HG03571 (cell line): ENCODE data around the gene THBS2.
"Not testable (repeated sequence)": the region's sequence is repeated elsewhere in the genome, so short reads cannot be mapped to it uniquely, and the experiment has no call there.

Source experiments
- ATAC-seq: cut with Tn5 transposase; IDR thresholded peaks from one replicate; pipeline ENCODE4 v1.9.1; 2021; ENCODE audit not compliant: unreplicated experiment

THBS2 gene

DNA sequence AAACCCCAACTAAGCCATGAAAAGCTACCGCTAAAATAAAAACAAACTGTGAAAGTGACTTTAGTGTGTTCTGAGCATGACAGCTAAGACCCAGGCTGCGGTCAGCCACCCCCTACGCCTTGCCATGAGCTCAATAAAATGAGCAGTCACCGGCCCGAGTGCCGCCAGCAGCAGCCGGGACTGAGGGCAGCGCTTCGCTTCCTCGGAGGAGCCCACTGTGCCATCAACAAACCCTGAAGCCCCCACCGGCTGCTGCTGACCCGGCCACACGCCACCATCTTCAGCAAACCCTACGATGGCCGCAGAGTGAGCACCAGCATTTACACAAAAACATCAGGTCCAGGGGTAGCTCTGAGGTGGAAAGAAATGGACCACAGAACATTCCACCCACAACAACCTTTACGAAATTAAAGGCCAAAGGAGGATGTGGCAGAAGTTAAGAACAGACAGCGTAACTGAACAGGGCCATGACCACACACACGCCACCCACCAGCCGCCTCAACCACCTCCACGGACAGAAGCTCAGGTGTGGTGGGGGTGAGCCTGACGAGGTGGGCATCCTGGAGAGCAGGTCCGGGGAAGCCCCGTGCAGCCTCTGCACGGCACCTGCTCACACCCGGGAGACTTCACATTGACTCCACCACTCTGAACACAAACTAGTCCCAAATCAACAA, 67.0 kb downstream of the THBS2 start:
- no peak for ATAC-seq

DNA sequence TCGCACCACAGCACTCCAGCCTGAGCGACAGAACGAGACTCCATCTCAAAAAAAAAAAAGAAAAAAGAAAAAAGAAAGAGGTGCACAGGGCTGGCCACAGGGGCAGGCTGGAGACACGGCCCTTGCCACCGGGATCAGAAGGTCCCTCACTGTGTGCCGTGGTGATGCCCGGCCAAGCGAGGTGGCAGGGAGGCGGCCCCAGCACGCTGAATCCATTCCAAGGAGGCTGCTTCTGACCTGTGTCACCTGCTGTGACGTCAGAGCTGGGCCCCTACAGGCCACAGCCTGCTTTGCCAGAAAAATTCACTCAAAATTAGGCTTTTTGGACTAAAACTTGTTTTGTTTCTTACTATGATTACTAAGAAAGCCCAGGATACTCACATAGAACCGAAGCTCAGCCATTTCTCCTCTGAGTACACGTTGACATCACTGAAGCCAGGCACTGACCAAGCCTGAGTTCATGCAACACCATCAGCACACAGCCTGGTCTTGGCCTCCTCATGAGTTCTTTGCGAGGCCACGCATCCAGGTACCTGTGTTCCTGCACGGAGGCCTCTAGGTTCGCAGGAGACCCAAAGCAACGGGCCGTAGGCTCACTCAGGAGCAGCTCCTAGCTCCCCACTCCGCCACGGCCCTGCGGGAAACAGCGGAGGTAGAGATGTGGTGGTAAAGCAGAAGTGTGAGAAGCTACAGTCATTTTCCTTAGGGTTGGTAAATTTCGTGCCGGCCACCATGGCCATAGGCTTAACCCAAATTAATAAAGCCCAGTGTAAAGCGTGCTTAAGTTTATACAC, 67.8 kb downstream of the THBS2 start:
- ATAC-seq: no peak

DNA sequence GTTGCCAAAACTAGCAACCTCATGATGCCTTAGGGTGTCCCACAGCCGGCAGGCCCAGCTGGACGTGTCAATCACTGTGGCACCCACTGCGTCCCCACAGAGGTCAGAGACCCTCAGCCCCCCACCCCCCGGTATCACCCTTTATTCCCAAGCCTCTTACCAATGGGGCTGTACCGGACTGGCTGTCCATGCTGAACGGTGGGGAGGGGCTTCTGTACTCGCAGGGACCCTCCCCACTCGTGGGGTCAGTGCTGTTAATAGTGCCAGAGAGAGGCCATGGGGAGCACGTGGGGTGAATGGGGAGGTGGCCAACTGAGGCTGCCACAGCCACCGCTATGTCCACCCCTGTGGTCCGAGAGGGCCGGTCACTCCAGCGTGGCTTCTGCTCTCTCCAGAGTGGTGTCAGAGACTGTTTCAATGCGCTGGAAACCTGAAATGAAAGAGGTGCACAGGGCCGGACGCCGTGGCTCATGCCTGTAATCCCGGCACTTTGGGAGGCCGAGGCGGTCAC, 68.6 kb downstream of the THBS2 start:
- ATAC-seq: no peak

DNA sequence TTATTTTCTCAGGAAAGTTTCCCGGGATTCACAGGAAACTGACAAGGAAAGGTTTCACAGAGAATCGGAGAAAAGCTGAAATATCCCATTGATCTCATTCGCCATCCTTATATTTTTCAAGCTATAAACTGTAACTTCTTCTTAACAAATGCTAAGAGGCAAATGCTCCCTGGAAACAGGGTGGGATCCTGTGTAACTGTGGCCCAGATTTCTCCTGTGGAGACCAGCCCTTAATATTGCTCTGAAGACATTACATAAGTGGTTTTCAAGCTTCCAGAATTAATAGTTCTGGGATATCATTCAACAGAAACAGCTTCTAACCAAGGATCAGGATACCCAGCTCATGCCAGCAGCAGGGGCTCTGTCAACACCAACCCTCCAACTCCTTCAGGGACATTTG, 69.2 kb downstream of the THBS2 start:
- no peak for ATAC-seq

DNA sequence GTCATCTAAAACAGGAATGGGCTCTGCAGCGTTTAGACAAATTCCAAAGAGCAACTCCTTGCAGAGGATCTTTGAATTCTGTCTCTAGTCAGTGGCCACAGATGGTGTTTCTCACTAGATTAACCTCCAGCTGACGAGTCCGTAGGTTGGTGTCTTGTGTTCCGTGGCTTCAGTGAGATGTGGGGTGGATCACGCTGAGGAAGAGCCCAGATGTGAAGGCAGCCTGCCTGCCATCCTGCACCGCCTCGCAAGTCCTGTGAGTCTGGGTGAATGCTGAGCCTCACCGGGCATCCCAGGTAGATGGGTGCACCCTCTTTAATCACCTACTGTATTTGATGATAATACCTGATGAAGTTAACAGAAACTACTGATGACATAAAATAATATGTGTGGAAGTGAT, 70.4 kb downstream of the THBS2 start:
- no peak for ATAC-seq

DNA sequence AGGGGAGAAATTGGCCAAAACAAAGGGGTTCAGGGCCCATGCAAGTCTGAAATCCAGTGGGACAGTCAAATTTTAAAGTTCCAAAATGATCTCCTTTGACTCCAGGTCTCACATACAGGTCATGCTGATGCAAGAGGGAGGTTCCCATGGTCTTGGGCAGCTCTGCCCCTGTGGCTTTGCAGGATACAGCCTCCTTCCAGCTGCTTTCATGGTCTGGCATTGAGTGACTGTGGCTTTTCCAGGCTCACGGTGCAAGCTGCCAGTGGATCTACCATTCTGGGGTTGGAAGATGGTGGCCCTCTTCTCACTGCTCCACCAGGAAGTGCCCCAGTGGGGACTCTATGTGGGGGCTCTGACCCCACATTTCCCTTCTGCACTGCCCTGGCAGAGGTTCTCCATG, 73.8 kb downstream of the THBS2 start:
- ATAC-seq: not testable (repeated sequence)

DNA sequence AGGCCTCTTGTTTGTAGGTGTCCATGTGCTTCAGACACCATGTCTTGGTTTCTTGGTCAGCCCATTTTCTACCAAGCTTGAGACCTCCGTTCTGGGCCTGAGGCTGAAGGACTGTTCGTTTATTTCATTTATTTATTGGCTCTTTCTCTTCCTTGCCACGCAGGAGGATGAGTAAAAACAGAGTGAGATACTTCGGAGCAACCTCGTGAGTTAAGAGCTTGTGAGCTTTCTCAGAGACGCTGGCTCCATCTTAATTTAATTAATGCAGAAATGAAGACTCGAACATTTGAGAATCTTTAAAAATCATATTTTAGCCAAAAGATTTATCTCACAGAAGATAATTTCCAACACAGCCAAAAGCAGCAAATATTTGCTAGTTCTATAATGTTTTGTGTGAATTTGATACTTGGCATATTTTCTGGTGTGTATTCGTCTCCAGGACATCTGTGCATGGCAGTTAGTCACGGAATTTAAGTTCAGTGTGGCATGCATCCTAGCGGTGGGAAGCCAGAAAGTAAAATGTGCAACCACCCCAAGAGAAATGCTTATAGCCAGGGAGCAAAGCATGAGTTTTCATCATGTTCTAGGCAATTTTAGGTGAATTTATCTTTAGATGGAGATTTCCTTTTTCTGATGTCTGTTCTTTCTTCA, 76.0 kb downstream of the THBS2 start:
- no peak for ATAC-seq

DNA sequence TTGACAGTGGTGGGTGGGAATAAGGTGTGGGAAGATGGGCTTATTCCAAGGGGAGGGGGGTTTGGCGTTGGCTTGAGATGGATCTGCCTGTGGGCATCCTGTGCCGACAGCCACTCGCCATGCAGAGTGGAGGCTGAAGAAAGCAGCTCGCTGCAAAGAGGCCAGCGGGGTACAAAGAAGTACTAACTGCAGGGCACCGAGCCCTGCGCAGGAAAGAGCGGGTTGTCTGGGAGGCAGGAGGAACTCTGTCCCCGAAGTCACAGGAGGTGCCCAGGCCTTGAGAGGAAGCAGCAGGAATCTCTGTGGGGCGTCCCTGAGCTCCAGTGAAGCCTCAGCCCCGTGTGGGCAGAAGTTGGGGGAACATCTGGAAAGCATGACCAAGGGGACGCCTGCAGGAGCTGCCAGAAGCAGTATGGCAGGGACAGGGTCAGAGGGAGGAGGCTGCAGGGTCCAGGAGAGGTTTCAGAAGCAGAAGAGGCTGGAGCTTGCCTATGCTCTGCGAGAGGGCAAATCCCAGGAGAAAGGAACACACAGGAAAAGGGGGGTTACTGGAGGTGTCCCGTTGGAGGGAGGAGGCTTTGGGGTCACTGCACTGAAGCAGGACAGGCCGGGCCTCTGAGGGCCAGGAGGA, 77.2 kb downstream of the THBS2 start:
- no peak for ATAC-seq

DNA sequence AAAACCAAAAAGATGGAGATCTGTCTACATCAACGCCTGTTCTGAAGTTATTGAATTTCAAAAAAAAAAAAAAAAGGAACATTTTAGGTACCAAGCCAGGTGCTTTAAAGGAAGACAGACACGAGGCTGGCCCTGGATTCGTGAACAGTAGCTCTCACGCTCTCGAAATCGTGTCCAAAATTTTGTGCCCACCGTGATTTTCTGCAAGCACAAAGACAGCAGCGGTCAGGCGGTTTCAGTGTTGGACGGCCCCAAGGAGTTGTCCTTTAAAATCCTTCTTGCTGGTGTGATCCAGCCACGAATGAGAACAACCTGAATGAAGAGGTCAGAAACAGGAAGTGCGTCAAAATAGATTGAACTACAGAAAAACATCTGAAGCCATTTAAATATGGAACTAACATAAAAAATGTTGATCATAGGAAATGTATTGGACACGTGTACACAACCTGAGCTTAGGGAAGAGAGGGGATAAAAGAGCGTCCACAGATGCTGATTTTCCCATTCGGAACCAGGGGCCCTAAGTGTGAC, 78.2 kb downstream of the THBS2 start:
- ATAC-seq: no peak

DNA sequence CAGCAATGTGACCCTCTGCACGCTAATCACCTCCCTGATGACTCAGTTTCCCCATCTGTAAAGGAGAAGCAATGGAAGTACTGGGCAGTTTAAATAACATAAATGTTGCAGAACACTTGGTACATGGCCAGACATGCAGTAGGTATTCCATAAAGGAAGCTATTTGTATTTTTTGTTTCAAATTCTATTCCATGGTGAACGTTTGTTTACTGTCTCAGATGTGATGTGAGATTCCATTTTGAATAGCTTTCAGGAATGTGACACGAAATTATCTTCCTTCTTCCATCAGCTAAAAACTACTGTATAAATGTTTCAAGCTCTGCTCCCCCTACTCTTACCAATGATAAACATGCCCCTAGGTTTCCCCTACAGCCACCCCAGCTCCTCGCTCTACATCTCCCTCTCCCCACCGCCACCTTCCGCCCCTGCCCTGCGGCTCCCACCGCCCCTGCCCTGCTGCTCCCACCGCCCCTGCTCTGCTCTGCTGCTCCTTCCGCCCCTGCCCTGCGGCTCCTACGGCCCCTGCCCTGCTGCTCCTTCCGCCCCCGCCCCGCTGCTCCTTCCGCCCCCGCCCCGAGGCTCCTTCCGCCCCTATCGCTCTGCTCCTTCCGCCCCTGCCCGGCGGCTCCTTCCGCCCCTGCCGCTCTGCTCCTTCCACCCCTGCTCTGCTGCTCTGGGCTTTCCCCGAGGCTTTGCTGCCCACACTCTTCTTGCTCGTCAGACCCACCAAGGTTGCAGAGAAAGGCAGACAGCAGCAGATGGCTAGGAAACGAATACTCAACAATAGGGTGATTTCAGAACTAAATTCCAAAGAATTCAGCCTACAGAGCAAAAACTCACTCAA, 78.9 kb downstream of the THBS2 start:
- ATAC-seq: no peak

DNA sequence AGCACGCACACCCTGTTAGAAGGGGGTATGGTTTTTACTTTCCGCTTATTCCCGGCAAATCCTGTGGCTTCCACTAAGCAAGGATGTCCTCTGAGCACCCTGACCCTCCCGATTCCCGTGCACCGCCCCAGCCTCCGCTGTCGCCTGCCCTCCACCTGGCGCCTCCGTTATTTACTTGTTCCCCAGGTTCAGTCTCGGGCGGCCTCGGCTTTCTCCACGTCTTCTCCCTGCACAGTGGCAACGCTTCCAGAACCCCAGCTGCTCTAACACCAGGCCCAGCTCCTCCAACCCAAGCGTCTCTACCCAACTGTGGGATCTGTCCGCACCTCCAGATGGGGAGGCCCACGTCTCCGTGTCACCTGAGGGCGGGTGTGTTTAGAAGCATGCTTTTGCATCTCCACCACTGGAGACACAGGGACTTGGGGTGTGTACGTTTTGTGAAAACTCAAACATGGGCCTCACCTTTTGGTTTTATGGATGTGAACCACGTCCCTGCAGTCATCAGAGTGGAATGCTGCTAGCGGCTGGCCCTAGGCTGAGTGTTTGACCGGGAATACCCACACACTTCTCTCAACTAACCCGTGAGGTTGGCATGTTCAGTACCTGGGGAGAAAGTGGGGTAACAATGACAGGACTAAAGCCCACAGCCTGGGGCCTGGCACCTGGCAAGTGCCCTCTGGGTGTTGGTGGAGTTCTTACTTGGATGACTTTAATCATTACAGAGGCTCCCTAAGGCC, 79.9 kb downstream of the THBS2 start:
- ATAC-seq: no peak

DNA sequence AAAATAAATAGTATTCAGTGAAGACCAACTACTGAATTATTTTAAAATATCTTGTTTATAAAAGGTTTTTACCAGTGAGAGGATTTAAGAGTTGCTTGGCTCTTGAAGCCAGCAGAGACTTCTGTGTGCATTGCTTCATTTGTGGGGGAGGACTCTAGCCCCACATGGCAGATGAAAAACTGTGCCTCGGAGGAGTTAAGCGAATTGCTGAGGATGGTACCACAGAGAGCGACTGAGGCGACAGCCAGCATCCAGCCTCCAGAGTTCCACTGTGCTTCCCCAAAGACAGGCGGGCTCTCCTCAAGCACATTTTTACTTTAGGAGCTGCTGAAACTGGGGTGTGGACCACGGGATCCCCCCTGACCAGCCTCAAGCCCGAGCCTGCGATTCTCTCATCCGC, 80.7 kb downstream of the THBS2 start:
- no peak for ATAC-seq

DNA sequence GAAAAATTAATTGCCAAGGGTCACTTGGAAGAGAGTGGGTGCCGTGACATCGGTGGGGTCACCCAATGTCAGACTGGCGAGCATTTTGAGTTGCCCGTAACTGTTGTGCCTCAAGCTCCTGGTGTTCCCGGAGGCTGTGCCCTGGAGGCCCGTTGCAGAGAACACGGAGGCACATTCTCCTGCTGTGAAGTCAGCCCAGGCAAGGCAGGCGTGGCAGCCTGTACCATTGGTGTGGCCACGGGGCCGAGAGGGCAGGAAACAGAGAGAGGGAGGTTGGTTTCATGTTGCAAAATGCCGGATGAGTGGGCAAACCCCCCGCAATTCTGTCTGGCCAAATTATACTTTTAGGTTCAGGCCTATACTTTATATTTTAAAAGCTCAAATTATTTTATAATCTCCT, 81.2 kb downstream of the THBS2 start:
- ATAC-seq: no peak

DNA sequence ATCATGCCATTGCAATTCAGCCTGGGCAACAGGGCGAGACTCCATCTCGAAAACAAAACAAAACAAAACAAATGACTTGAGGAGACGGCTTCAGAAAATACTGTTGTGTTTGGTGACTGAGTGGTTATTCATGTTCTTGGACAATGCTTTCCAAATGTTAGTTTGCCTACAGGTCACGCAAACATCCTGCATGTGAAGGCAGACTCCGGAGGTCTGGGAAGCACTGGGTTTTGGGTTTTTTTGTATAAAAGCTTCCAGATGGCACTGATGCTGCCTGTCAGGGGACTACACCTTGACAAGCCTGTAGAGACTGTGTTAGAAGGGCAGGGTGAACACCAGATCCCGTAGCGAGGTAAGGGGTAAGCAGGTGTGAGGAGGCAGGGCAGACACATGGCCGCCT, 81.7 kb downstream of the THBS2 start:
- no peak for ATAC-seq

DNA sequence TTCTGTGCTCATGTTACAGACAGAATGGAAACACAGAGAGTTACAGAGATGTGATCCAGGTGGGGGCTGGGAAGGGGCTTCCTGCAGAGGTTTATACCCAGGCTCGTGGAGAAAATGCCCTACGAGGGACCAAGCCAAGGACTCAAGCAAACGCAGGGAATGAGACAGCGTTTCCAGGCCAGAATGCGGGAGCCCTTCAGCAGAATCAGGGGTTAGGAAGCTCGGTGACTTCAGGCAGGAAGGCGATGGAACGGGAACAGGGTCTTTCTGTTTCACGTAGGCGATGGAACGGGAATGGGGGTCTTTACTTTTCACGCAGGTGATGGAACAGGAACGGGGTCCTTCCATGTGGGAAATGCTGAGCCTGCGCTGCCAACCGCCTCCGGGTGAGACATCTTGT, 82.6 kb downstream of the THBS2 start:
- no peak for ATAC-seq

DNA sequence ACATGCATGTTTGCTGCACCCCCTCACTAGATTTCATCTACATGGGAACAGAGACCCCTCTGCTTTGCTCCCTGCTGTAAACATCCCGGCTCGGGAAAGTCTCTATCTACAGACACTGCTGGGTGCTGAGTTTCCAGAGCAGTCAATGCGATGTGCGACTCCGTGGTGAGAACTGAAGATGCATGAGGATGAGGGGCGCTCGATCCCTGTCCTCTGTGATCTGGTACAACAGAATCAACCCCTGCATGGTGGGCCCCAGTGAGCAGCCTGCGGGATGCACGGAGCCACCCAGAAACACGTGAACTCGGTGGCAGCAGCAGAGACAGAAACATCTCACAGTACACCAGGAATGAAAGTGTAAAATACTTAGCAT, 83.1 kb downstream of the THBS2 start:
- ATAC-seq: no peak

DNA sequence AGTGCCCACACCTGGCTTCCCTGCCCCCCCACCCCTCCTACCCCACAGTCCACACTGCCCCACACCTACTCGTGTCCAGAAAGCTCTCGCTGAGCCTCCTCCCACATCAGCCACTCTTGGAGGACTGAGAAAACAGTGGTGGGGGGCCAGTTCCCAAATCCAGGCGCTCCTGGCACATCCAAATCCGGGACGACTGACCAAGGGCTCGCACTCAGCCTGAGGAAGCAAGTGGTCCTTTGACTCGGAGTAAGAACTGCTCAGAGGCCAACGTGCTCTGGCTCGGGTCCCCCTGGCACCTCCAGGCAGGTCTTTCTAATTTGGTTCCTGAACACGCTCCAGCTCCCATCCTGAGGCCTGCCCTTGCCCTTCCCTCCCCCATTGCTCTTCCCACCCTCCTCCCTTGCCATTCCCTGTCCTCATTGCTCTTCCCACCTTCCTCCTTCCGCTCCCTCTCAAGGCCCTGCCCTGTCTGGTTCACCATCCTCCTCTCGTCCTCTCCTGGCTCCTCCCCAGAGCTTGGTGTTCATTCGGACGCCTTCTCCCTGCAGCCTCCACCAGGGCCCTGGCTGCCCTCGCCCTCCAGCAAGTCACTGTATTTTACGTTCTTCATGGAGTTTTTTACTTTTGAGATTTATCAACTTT, 83.6 kb downstream of the THBS2 start:
- no peak for ATAC-seq

DNA sequence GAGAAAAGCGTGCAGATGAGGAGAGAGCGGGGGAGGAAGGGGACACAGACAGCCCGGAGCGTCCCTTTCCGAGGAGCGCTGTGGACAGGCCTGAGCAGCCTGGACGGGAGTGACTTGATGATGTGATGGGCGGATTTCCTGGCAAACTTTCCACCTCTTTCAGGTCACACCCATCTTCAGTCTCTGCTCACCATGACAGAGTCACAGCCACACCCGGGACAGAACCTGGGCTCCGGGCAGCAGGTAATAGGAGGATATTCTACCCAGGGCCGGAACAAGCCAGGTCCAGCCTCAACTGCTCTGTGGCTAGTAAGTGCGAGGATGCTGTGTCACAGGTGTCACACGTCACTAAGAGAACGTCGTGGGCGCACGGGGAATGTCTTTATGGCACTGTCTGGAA, 84.3 kb downstream of the THBS2 start:
- no peak for ATAC-seq

DNA sequence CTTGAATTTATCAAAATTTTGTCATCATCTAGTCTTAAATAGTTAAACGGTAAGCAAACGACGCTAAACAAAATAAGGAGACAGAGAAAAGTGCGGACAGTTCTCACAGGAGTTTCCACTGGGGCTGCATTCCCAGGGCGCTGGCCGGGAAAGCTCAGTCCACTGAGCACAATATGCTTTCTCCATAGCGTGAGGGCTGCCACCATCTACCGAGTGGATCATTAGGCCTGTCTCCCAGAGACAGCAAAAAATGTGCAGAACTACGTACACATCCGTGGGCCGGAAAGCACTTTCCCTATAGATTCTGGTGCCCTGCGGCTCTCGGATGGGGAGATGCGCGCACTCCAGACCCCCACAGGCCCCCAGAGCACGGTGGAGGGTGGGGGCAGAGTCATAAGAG, 84.9 kb downstream of the THBS2 start:
- no peak for ATAC-seq
